ENCODE data around the gene TMEM52.

- no peak for TF ChIP-seq ZNF302 (tag by site-specific recombination; IDR thresholded peaks at IDR 0.05; ENCODE audit: low read depth)
- TF ChIP-seq YY1 (tag by site-specific recombination; IDR thresholded peaks at IDR 0.05): no peak
- TF ChIP-seq ZNF521 (tag by site-specific recombination; IDR thresholded peaks at IDR 0.05): no peak
- TF ChIP-seq ZFP37 (tag by site-specific recombination; IDR thresholded peaks at IDR 0.05): no peak
- TF ChIP-seq ZNF211 (tag by site-specific recombination; IDR thresholded peaks at IDR 0.05; ENCODE audit: low read depth): no peak
- no peak for TF ChIP-seq ZBTB49 (tag by site-specific recombination; IDR thresholded peaks at IDR 0.05; ENCODE audit: low read depth)
- no peak for TF ChIP-seq SP2 (tag by site-specific recombination; IDR thresholded peaks at IDR 0.05)
- no peak for TF ChIP-seq ZNF175 (tag by site-specific recombination; IDR thresholded peaks at IDR 0.05)
Observed at GRCh38 chr1:1874901-1875300, 44.2 kb downstream of the TMEM52 start.
